ENCODE measurements around the gene MACROD2. TPM values are rescaled to one million over a fixed set of nuclear protein-coding genes. Genes with fewer than 3 reads are reported as not detected.

Gene MACROD2
- total RNA-seq, 4 donors from 2014 or later: 4.6 to 33.0 (median 8.3) TPM

DNA sequence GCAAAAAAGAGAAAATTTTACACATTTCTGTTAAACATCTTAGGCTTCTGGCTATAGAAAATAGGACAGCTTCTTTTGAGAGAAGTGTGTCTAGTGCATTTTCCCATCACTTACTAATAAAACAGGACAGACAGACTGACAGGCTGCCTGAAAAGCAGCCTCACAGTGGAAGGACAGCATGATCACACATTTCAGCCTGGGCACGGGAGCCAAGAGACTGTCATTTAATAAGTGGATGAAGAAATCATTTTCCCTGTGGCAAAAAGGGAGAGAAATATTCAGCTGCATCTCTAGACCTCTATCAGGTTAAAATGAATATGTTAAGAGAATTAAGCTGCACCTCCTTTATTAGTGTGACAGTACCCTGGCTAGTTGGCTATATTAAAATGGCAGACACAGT lies 1617.5 kb downstream of the MACROD2 start:
- WGBS, 2 donors (ENCODE audit: low coverage in 1 of 2): 64 to 100% methylated on average over 1 of the region's 1 CpG
- intact Hi-C loops (cut with DNase I; ENCODE audit: low total_unique reads) (no loop called here), in situ Hi-C loops (cut with MboI; ENCODE audit: low pct_ligation_motif_present in 1 of 4, low pct_unique_long_range_greater_than_20kb in 1 of 4, low sequenced_read_pairs in 3 of 4) (no loop called here)
- no peaks in the 10 kb centered on the region for H3K27me3 ChIP-seq
- no peak overlapping the region for H3K4me3 ChIP-seq
- H3K9me3 ChIP-seq: no peaks in the 10 kb centered on the region
- DNase-seq: no peak
- H3K36me3 ChIP-seq: no peaks in the 10 kb centered on the region
- TF ChIP-seq, protein P1, sequence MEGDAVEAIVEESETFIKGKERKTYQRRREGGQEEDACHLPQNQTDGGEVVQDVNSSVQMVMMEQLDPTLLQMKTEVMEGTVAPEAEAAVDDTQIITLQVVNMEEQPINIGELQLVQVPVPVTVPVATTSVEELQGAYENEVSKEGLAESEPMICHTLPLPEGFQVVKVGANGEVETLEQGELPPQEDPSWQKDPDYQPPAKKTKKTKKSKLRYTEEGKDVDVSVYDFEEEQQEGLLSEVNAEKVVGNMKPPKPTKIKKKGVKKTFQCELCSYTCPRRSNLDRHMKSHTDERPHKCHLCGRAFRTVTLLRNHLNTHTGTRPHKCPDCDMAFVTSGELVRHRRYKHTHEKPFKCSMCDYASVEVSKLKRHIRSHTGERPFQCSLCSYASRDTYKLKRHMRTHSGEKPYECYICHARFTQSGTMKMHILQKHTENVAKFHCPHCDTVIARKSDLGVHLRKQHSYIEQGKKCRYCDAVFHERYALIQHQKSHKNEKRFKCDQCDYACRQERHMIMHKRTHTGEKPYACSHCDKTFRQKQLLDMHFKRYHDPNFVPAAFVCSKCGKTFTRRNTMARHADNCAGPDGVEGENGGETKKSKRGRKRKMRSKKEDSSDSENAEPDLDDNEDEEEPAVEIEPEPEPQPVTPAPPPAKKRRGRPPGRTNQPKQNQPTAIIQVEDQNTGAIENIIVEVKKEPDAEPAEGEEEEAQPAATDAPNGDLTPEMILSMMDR (IDR thresholded peaks at IDR 0.05): no peak
- no peak for TF ChIP-seq POLR2AphosphoS5 (IDR thresholded peaks at IDR 0.05)
- no peak for TF ChIP-seq POLR2A (IDR thresholded peaks at IDR 0.05)
- TF ChIP-seq EP300 (IDR thresholded peaks at IDR 0.05; ENCODE audit: low read depth): no peak
- no peaks in the 10 kb centered on the region for H3K4me1 ChIP-seq
- H3K27ac ChIP-seq: no peak overlapping the region

DNA sequence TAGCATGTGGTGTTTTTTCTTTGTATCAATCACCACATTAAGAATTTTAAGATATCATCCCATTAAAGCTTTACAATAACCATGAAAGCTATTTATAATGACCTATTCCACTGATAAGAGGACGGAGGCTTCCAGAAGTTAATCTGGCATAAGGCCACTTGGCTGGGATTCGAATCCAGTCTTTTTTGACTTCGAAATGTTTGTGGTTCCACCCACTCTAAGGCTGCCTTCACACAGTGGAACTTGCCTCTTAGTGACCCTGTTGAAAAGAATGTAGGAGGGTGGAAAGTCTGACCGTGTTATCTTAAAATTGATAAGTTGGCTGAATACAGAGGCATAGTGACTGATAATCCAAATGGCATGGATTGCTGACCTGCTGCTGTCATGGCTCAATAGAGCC lies 1618.2 kb downstream of the MACROD2 start:
- Histone ChIP-seq H3K4me3 (no peak overlapping the region), H3K27ac (no peak overlapping the region), H3K9me3 (no peaks in the 10 kb centered on the region), H3K4me1 (no peaks in the 10 kb centered on the region), H3K27me3 (no peaks in the 10 kb centered on the region), H3K36me3 (no peaks in the 10 kb centered on the region)
- 32 to 38% methylated on average over 4 of the region's 4 CpGs for WGBS, 2 donors (ENCODE audit: low coverage in 1 of 2)
- in situ Hi-C loops (cut with MboI; ENCODE audit: low pct_ligation_motif_present in 1 of 4, low pct_unique_long_range_greater_than_20kb in 1 of 4, low sequenced_read_pairs in 3 of 4): no loop called here
- TF ChIP-seq POLR2AphosphoS5 (IDR thresholded peaks at IDR 0.05) (no peak), POLR2A (IDR thresholded peaks at IDR 0.05) (no peak)
- intact Hi-C loops (cut with DNase I; ENCODE audit: low total_unique reads): no loop called here
- no peak for DNase-seq

DNA sequence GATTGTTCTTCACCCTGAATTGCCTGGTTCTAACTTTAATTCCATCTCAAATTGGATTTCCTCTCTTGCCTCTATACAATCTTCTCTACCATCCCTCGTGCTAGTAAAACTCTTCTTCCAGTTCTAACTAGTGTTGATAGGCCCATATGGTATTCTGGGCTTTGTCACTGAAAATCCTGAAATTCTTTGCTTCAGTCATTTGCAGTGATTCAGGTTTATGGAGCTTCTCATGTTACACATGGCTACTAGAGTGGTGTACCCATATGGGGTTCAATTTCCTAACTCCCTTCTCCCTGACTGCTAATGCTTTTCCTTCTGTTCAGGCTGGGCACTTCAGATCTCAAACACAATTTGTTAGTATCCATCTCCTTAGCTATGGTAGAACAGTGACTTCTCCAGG lies 1621.3 kb downstream of the MACROD2 start:
- WGBS, 2 donors (ENCODE audit: low coverage in 1 of 2): 43 to 66% methylated on average over 1 of the region's 1 CpG
- Histone ChIP-seq H3K36me3 (no peaks in the 10 kb centered on the region), H3K4me1 (no peaks in the 10 kb centered on the region), H3K27ac (no peak overlapping the region), H3K9me3 (no peaks in the 10 kb centered on the region), H3K27me3 (no peaks in the 10 kb centered on the region), H3K4me3 (no peak overlapping the region)
- TF ChIP-seq EP300 (IDR thresholded peaks at IDR 0.05; ENCODE audit: low read depth) (no peak), POLR2AphosphoS5 (IDR thresholded peaks at IDR 0.05) (no peak), POLR2A (IDR thresholded peaks at IDR 0.05) (no peak)
- TF ChIP-seq, protein P1 (IDR thresholded peaks at IDR 0.05): no peak
- in situ Hi-C loops (cut with MboI; ENCODE audit: low pct_ligation_motif_present in 1 of 4, low pct_unique_long_range_greater_than_20kb in 1 of 4, low sequenced_read_pairs in 3 of 4): no loop called here
- intact Hi-C loops (cut with DNase I; ENCODE audit: low total_unique reads): no loop called here
- no peak for DNase-seq

DNA sequence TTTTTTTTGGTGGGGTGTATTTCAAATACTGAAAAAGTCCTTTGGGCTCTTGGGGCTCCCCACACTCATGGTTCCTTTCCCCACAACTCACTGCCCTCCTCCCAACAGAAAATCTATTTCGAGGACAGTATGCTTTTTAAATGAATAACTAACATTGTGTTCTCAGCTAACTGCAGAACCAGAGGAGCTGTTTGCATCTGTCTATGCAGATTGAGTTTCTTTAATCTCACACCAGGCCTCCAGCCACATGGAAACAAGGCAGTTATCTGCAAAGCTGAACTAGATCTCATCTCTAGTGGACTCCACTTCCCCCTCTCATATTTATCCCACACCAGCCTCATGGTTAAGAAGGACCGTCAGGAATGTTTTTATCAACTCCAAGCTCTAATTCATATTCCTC lies 1622.8 kb downstream of the MACROD2 start:
- whole genome bisulfite sequencing, 2 donors (ENCODE audit: low coverage in 1 of 2): 81 to 90% methylated on average over 2 of the region's 2 CpGs
- H3K4me1 ChIP-seq: no peaks in the 10 kb centered on the region
- in situ Hi-C loops (cut with MboI; ENCODE audit: low pct_ligation_motif_present in 1 of 4, low pct_unique_long_range_greater_than_20kb in 1 of 4, low sequenced_read_pairs in 3 of 4): no loop called here

More for the DNA sequence above, 1622.8 kb downstream of the MACROD2 start:
- DNase-seq: no peak
- Histone ChIP-seq H3K27me3 (no peaks in the 10 kb centered on the region), H3K36me3 (no peaks in the 10 kb centered on the region), H3K9me3 (no peaks in the 10 kb centered on the region), H3K4me3 (no peak overlapping the region), H3K27ac (no peak overlapping the region)
- TF ChIP-seq POLR2AphosphoS5 (IDR thresholded peaks at IDR 0.05): no peak
- TF ChIP-seq EP300 (IDR thresholded peaks at IDR 0.05; ENCODE audit: low read depth): no peak
- no peak for TF ChIP-seq POLR2A (IDR thresholded peaks at IDR 0.05)
- TF ChIP-seq, protein P1 (IDR thresholded peaks at IDR 0.05): no peak
- intact Hi-C loops (cut with DNase I; ENCODE audit: low total_unique reads): no loop called here
